BJ (cell line): ENCODE data around the gene CLBA1. TPM values are rescaled to one million over a fixed set of nuclear protein-coding genes. Genes with fewer than 3 reads are reported as not detected.

Experiments used
- CTCF ChIA-PET: fragments of 350-600 bp; formaldehyde crosslinking; extraction: SDS; loops from one replicate; lab custom pipeline; 2021; ENCODE audit warnings: antibody characterized with exemption, inconsistent platforms; lab: Yijun Ruan, JAX
- POLR2A ChIA-PET: fragments of 300-600 bp; sonication (Branson Sonifier 250); formaldehyde crosslinking; extraction: SDS; loops from one replicate; lab custom pipeline; 2021; ENCODE audit warnings: antibody characterized with exemption; lab: Charles Lee
- DNase-seq: peaks from one replicate; pipeline ENCODE4 v3.0.0-alpha.2; 2011; ENCODE audit warnings: low read depth
- H3K27me3 ChIP-seq: 2 replicates; pipeline ENCODE4 v1.6.0; 2011; ENCODE audit warnings: low read length; ENCODE audit not compliant: control insufficient read depth, insufficient read depth
- H3K36me3 ChIP-seq: 2 replicates; pipeline ENCODE4 v1.5.1; 2011; ENCODE audit warnings: low read length; ENCODE audit not compliant: control insufficient read depth, insufficient read depth
- H3K4me3 ChIP-seq: 2 replicates; pipeline ENCODE4 v1.5.1; 2011; ENCODE audit warnings: low read depth, mild to moderate bottlenecking, control low read depth, low read length
- polyA plus RNA-seq: library from polyadenylated mRNA; depleted of rRNA; stranded (reverse); fragments of >200 nt; gene quantifications from 2 replicates; pipeline ENCODE4 v1.2.3, GENCODE V29; 2011
- TF ChIP-seq, protein P1 (sequence below): IDR thresholded peaks from 2 replicates; pipeline ENCODE4 v1.5.1; 2011; ENCODE audit warnings: low read depth, mild to moderate bottlenecking, control low read depth, inconsistent platforms, low read length, moderate library complexity; ENCODE audit not compliant: insufficient read depth

CLBA1 gene
- polyA plus RNA-seq, 1 experiment, result 5.9 TPM

DNA sequence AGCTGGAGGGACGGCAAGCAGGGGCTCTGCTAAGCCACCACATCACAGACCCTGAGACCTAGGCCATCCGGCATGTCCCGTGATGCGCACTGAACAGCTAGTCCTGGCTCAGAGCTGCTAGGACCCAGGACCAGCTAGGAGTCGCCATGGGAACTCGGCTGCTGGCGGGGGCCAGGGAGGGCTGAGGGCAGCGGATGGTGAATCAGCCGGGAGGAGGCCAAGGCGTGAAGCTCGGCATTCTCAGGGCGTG is 12.5 kb upstream of the CLBA1 start:
- TF ChIP-seq, protein P1, sequence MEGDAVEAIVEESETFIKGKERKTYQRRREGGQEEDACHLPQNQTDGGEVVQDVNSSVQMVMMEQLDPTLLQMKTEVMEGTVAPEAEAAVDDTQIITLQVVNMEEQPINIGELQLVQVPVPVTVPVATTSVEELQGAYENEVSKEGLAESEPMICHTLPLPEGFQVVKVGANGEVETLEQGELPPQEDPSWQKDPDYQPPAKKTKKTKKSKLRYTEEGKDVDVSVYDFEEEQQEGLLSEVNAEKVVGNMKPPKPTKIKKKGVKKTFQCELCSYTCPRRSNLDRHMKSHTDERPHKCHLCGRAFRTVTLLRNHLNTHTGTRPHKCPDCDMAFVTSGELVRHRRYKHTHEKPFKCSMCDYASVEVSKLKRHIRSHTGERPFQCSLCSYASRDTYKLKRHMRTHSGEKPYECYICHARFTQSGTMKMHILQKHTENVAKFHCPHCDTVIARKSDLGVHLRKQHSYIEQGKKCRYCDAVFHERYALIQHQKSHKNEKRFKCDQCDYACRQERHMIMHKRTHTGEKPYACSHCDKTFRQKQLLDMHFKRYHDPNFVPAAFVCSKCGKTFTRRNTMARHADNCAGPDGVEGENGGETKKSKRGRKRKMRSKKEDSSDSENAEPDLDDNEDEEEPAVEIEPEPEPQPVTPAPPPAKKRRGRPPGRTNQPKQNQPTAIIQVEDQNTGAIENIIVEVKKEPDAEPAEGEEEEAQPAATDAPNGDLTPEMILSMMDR, result no peak
- DNase-seq, result peak; percentile 80
- ChIA-PET POLR2A (interaction anchor here (1.0 kb wide), 1 partner anchor 48 kb away, joined by 4 read pairs; the partner anchor contains the start of gene CDCA4), CTCF (interaction anchor here (0.8 to 5.3 kb wide), 8 partner anchors 9 to 113 kb away, joined by 3 to 159 read pairs (median 5); no protein-coding TSS in a partner anchor)
- Histone ChIP-seq H3K36me3 (no peaks in the 10 kb centered on the region), H3K4me3 (no peak overlapping the region), H3K27me3 (no peaks in the 10 kb centered on the region)

DNA sequence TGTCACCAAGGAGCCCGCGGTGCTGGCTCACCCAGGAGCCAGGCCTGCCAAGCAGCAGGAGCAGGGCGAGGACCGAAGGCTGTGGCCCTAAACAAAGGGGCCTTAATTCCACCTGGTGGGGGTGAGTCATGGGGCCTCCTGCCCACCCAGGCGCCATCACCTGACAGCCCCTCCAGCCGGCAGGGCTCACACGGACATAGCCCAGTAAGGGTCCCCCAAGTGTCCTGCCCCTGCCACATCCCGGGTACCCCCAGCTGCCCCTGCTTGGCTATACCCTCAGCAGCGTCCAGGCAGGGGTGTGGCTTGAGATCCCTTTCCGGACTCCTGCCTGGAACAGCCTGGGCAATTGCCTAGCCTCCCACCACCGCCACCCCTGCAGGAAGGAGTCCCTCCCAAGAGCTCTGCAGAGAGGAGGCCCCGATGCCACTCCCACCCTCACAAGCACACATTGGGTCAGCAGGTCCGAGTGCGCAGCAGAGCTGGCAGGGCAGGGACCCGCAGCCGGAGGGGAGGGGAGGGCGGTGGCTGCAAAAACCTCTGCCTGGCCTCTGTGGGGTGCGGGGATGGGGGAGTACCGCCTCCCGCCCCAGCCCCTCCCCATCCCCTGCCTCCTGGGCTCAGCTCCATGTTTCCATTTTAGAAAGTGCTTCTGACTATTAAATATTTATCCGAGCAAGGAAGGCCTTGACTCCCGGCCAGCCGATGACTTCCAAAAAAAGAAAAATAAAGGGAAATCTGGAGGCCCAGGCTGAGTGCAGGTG is 12.0 kb upstream of the CLBA1 start:
- no peak for DNase-seq
- TF ChIP-seq, protein P1, result no peak
- ChIA-PET POLR2A (interaction anchor here (0.6 to 1.0 kb wide), 2 partner anchors 40 to 48 kb away, joined by 3 to 4 read pairs; partner anchors contain the start of gene CDCA4), CTCF (interaction anchor here (0.8 to 5.3 kb wide), 10 partner anchors 10 to 113 kb away, joined by 3 to 159 read pairs (median 5); partner anchors contain the start of gene PLD4)
- Histone ChIP-seq H3K4me3 (no peak overlapping the region), H3K27me3 (no peaks in the 10 kb centered on the region), H3K36me3 (no peaks in the 10 kb centered on the region)

DNA sequence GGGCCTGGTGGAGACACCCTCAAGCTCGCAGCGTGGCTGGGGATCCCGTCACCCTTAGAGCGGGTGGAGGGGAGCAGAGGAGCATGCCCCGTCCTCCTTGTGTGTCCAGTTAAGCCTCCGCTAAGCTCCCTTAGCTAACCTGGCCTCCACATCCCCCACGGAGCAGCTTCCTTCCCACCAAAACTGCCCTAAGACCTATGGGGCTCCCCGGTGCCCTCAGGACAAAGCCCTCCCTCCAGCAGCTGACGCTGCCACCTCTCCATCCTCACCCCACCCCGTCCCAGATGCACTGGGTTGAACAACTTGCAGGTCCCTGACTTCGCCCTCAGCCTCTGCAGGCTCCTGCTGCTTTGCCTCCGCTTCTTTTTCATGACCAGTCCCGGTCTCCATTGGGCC is 11.4 kb upstream of the CLBA1 start:
- ChIA-PET POLR2A (no interaction called here), CTCF (interaction anchor here (0.6 to 5.3 kb wide), 15 partner anchors 10 to 307 kb away, joined by 3 to 159 read pairs (median 5); partner anchors contain the start of genes CLBA1 and PLD4)
- H3K4me3 ChIP-seq, result no peak overlapping the region

DNA sequence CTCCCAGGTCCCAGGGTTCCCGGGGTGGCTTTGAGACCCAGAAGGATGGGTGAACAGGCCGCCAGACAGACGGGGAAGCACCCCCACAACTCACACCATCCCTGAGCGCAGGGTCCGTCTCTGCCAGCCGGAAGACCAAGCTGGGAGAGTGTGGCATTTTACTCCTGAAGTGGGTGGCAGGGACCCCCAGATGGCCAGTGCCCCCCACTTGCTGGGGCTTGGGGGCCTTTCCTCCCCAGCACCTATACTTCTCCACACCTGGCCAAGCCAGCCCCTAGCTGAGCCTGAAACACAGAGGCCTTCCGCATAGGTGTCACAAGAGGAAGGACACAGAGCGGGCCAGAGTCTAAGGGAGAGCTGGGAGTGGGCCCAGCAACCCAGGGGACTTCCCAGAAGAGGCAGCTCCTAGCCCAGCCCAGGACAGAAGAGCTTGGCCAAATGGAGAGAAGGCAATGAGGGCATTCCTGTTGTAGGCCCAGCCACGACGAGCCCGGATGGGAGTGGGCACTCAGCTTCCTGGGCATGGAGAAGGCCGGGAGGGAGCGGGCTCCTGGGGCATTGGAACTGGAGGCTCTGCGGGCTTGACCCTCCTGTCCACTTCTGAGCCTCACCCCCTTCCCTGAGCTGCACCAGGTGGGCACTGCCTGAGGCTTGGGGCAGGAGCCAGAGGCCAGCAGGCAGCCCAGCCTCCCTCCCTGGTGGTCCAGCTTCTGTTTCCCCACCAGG is 10.8 kb upstream of the CLBA1 start:
- Histone ChIP-seq H3K36me3 (no peaks in the 10 kb centered on the region), H3K27me3 (no peaks in the 10 kb centered on the region), H3K4me3 (no peak overlapping the region)
- DNase-seq, result no peak
- ChIA-PET CTCF (interaction anchor here (0.6 to 5.3 kb wide), 25 partner anchors 9 to 306 kb away, joined by 3 to 159 read pairs (median 4); partner anchors contain the start of genes CDCA4, CLBA1 and PLD4), POLR2A (no interaction called here)
- TF ChIP-seq, protein P1, result no peak

More for the DNA sequence above, 11.4 kb upstream of the CLBA1 start:
- TF ChIP-seq, protein P1, result no peak
- Histone ChIP-seq H3K27me3 (no peaks in the 10 kb centered on the region), H3K36me3 (no peaks in the 10 kb centered on the region)
- DNase-seq, result no peak
